HG02884 (cell line): Measurements from ENCODE around the gene WAPL.
"Not testable (repeated sequence)": the region's sequence is repeated elsewhere in the genome, so short reads cannot be mapped to it uniquely, and the experiment has no call there.

ENCODE experiments used
- ATAC-seq: cut with Tn5 transposase; IDR thresholded peaks from one replicate; pipeline ENCODE4 v1.9.1; 2021; ENCODE audit warnings: mild to moderate bottlenecking, moderate library complexity; ENCODE audit not compliant: unreplicated experiment

The WAPL gene

DNA sequence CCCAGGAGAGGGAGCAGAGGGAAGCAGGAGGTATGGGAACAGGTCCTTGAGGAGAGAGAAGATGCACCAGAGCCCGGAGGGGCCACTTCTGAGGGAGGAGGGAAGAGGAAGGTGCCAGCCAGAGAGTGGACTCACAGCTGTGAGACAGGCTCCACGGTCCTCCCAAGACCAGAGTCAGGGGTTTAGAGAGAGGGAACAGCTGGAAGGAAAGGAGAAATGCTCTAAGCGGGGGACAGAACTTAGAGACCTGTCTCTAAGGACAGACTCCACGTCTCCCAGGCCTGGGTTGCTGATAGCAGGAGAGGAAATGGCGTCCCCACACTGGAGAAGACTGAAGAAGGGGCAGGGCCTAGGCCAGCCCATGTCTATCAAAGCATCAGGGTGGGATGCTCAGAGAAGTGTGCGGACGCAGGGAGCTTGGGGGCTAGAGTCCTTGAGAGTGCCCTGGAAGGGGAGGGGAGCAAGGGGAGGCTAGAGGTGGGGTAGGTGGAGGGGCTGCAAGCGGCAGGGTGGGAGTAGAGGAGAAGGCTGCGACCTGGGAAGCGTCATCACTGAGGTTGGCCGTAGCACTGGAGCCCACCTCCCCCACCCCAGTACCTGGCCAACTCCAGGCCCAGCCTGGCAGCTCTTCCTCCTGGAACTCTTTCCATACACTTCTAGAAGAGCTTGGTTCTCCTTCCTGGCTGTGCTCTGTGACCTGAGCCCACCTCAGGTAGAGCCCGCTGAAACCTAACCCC lies 129.4 kb downstream of the WAPL start:
- peak; percentile 13 for ATAC-seq

DNA sequence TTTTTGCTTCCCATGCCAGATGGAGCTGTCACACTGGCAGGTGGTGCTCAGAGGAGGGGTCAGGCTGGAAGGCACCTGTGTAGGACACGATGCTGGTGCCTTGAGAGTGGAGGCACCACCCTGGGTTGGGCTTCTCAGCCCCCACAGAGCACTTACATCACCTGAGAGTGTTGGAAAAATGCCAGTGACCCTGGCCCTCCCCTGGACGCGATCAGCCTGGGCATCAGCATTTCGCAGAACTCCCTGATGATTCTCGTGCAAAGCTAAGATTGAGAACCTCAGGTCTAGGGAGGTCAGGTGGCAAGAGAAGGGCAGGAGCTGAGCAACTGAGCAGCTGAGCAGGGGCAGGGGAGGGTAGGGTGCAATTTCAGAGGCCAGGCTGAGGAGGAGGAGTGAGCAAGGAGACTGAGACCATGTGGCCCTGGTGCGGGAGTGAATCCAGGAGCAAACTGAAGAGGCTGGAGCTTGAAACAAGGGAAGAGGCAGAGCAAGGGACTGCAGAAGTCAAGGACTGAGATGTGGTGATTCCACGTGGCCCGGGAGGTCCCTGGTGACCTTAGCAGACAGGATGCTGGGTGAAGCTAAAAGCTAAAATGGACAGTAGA lies 130.3 kb downstream of the WAPL start:
- ATAC-seq: no peak

DNA sequence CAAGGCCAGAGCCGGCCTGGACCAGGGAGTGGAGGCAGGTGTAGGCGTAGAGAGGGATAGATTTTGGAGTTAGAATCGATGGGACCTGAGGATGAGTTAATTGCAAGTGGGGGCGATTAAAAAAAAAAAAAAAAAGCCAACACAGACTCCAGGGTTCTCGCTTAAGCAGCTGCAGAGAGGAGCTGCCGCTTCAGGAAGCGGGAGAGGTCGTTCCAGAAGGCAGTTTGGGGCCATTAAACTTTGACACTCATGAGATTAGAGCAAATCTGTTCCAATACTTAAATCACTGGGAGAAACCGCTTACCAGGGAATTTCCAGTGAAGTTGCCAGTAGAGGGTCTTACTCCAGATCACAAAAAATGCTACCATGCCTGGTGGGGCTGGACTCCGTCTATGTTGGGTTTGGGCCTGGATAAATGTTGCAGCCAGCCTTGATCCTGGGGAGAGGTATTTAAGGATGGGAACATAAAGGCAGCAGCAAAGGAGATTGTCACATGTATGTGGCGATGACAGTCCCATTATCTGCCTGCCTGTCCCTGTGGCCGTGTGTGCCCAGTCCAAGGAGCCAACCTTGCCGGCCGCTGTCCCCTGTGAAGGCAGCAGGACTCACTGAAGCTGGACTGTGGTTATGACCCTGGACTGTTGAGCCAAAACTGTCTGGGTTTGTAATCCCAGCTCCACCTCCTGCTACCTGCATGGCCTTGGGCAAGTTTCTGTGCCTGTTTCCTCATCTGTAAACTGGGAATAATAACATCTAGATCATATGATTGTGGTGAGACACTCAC lies 131.1 kb downstream of the WAPL start:
- no peak for ATAC-seq

DNA sequence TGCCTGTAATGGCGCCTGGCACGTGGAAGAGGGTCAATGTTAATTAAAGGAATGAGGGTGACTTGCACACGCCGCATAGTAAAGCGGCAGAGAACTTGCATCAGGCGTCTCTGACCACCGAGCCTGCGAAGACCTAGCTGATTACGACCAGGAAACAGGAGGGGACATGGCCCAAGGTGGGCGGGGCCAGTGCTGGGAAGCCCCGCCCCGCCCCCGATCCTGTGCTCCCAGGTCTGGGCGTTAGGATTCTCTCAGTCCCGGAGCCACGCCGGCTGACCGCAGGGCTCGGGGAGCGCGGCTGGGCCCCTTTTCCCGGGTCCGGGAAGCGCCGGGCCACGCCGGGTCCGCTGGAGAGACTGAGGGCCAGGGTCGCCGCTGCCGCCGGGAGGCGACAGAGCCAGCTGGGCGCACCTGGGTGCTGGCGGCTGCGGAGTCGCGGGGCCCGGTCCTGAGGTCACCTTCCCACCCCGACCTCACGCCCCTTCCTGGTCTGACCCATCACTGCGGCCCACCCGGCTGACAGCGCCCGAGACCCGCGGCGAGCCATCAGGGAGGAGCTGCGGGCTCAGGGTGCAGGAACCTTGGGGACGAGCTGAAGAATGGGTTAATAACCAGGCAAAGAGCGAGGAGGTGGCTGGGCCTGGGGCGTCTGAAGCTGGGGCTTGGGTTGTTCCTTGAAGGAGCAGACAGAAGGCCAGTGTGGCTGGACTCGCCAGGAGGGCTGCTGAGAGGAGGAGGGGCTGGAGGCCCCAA lies 132.0 kb downstream of the WAPL start:
- ATAC-seq: peak; percentile 74

DNA sequence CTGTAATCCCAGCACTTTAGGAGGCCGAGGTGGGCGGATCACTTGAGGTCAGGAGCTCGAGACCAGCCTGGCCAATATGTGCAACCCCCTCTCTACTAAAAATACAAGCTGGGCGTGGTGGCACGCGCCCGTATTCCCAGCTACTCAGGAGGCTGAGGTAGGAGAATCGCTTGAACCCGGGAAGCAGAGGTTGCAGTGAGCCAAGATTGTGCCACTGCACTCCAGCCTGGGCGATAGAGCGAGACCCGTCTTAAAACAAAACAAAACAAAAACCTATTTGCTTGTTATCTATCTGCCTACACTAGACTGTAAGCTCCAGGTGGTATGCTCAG lies 132.5 kb downstream of the WAPL start:
- ATAC-seq: not testable (repeated sequence)

DNA sequence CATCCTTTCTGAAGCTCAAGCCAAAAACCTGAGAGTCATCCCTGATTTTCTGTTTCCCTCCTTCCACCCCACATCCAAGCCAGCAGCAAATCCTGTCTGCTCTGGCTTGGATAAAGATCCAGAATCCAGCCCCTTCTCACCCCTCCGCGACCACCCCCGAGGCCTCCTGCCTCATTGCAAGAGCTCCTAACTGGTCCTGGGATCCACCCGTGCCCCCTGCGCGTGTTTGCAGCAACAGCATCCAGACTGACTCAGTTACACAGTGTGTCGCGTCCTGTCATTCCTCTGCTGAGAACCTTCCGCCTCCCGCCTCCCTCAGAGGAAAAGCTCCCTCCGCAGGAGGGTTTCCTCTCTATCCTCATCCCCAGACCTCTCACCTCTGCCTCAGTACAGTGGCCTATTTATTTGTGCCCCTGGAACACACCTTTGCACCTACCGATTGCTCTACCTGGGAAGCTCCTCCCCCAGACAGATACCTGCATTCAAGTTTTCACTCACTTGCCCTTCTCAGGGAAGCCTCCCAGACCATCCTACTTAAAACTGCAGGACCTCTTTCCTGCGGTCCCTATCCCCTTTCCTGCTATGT lies 133.4 kb downstream of the WAPL start:
- no peak for ATAC-seq

DNA sequence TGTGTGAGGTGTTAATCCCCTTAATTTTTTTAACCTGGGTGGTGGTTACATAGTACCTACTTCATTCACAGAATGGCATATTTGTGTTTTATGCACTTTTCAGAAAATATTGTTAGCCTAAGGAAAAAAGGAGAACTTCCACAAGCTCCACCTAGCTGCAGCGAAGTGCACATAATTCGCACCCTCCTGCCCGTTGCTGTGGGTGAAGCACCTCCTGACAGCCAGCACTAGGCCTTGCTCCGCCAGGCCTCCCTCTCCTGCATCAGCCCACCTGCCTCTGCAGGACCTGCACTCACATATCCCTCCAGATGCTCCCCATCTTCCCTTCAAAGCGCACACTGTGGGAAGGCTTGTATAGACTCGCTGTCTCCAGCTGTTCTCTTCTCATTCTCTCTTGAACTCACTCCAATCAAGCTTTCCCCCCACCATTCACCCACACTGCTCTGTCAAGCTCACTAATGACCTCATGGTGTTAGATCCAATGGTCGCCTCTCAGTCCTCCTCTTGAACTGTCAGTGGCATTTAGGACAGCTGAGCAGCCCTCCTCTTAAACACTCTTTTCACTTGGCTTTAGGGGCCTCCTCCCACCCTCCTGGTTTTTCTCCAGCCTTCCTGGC lies 134.3 kb downstream of the WAPL start:
- ATAC-seq: no peak

DNA sequence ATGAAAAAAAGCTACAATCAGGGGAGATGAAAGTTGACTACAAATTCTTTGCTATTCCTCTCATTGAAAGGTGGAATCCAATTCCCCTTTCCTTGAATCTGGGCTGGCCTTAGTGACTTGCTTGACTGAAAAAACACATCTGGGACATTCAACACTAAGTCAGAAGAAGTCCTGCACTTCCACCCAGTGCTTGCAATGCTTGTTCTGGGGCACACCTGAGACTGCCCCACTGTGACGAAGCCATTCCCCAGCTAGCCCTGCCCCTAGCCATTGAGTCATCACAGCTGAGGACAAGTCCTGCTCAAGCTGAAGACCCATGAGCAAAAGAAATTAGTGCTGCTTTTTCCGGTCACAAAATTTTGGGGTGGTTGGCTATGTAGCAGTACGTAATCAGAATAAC lies 135.8 kb downstream of the WAPL start:
- ATAC-seq: no peak
